ENCODE results near the gene FAM163A.
"Not testable (repeated sequence)": the region's sequence is repeated elsewhere in the genome, so short reads cannot be mapped to it uniquely, and the experiment has no call there.

Gene FAM163A

GRCh38 chr1:179742717-179743678, at the start of gene FAM163A:
TSS of gene FAM163A (plus strand) at chr1:179743291. CDS start at chr1:179813098, 69,807 bp downstream.
- DNase-seq: no peak

GRCh38 chr1:179694530-179694929, 48.6 kb upstream of the FAM163A start:
- DNase-seq: not testable (repeated sequence)

GRCh38 chr1:179702946-179703539, 40.0 kb upstream of the FAM163A start:
- DNase-seq: no peak

- peak; percentile 38 for DNase-seq
These were observed 36.7 kb upstream of the FAM163A start for GRCh38 chr1:179706339-179706941.

GRCh38 chr1:179707406-179707805, 35.7 kb upstream of the FAM163A start:
- no peak for DNase-seq

- DNase-seq: no peak
These were observed 34.5 kb upstream of the FAM163A start for GRCh38 chr1:179708434-179709195.

GRCh38 chr1:179709841-179710329, 33.2 kb upstream of the FAM163A start:
- peak; percentile 44 for DNase-seq

GRCh38 chr1:179714159-179714558, 28.9 kb upstream of the FAM163A start:
- no peak for DNase-seq

GRCh38 chr1:179714623-179715022, 28.5 kb upstream of the FAM163A start:
- DNase-seq: no peak

GRCh38 chr1:179719272-179719671, 23.8 kb upstream of the FAM163A start:
- DNase-seq: no peak

- DNase-seq: no peak
These were observed 14.8 kb upstream of the FAM163A start for GRCh38 chr1:179728271-179728670.

GRCh38 chr1:179729881-179730280, 13.2 kb upstream of the FAM163A start:
- DNase-seq: no peak

- no peak for DNase-seq
These were observed 11.4 kb upstream of the FAM163A start for GRCh38 chr1:179731643-179732042.

GRCh38 chr1:179742291-179742690, 800 bp upstream of the FAM163A start:
- no peak for DNase-seq

- DNase-seq: no peak
These were observed 749 bp downstream of the FAM163A start for GRCh38 chr1:179743679-179744400.

- DNase-seq: no peak
These were observed 1.5 kb downstream of the FAM163A start for GRCh38 chr1:179744401-179745130.

GRCh38 chr1:179745131-179745611, 2.1 kb downstream of the FAM163A start:
- no peak for DNase-seq

GRCh38 chr1:179745743-179746142, 2.7 kb downstream of the FAM163A start:
- DNase-seq: no peak

- no peak for DNase-seq
These were observed 4.5 kb downstream of the FAM163A start for GRCh38 chr1:179747611-179748010.

- DNase-seq: no peak
These were observed 5.7 kb downstream of the FAM163A start for GRCh38 chr1:179748772-179749171.

GRCh38 chr1:179750630-179751029, 7.5 kb downstream of the FAM163A start:
- DNase-seq: no peak
